HL-60/S4 (cell line): ENCODE results near the gene CHCHD1.
"Not testable (repeated sequence)": the region's sequence is repeated elsewhere in the genome, so short reads cannot be mapped to it uniquely, and the experiment has no call there.

Experiments
- in situ Hi-C: fragments of 300-500 bp; cut with MboI; formaldehyde crosslinking; loops from 2 replicates; pipeline ENCODE4 v1.14.3; 2022; ENCODE audit warnings: low sequenced_read_pairs

CHCHD1 gene

DNA sequence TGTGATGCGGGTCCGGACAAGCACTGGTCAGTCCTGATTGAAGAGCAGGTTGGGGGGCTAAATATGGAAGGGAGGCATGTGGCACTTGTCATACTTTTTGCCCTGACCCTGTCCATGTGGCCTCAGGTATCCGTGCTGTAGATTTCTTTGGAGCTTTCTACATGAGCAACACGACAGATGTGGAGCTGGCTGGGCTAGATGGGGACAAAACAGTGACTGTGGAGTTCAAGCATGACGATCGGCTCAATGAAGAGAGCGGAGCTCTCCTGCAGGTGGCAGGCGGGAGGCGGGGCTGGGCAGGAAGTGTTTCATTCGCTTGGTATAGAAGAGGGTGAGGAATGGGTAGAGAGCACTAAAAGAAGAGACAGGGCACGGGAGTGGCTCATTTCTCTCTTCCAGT is 13.0 kb upstream of the CHCHD1 start:
- in situ Hi-C loops = no loop called here

DNA sequence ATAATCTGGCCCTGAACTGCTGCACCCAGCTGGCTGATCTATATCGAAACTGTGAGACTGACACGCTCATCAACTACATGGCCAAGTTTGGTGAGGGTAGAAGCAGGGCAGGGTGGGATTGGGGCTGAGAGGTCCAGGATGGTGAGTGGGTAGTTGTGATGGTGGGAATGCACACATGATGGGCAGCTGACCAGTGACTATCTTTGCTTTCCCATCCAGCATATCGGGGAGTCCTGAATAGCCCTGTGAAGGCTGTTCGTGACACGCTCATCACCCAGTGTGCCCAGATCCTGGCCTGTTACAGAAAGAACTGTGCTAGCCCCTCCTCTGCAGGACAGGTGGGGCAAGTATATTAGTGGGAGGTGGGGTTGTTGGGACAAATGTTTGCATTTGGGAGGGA is 12.5 kb upstream of the CHCHD1 start:
- in situ Hi-C loops = no loop called here

DNA sequence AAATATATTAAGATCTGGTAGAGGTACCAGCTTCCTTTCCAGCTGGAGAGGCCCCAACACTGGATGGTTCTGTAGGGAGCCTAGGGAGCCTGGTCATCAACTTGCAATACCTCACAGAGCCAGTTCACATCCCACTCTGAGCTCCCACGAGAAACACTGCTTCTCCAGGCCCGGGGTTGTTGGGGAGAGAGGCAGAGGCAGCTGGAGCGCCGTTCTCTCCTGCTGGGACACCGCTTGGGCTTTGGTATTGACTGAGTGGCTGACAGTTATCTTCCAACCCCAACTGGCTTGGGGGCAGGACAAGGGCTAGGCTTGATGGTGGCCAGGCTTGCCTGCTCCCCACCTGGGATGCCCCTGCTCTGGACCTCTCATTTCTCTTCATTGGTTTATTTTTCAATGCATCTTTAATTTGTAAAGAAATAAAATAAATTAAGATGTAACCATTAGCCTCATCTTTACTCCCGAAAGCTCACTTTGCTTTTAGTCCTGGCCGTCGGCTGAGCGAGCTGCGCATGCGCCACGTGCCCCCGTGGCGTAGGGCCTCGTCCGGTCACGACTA is 10.0 kb upstream of the CHCHD1 start:
- in situ Hi-C loops = no loop called here

DNA sequence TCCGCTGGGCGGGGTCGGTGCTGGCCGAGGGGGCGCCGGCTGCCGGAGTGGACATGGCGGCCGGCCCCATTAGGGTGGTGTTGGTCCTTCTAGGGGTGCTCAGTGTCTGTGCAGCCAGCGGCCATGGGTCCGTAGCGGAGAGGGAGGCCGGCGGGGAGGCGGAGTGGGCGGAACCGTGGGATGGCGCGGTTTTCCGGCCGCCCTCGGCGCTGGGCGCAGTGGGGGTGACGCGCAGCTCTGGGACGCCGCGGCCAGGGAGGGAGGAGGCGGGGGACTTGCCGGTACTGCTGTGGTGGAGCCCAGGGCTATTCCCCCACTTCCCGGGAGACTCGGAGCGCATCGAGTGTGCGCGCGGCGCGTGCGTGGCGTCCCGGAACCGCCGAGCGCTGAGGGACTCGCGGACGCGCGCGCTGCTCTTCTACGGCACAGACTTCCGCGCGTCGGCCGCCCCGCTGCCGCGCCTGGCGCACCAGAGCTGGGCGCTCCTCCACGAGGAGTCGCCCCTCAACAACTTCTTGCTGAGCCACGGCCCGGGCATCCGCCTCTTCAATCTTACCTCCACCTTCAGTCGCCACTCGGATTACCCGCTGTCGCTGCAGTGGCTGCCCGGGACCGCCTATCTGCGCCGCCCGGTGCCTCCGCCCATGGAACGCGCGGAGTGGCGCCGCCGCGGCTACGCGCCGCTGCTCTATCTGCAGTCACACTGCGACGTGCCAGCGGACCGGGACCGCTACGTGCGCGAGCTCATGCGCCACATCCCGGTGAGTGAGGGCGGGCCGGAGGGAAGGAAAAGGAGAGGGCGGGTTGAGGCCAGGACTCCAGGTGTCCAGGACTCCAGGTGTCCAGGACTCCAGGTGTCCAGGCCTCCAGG is 9.3 kb upstream of the CHCHD1 start:
- in situ Hi-C loops = no loop called here

DNA sequence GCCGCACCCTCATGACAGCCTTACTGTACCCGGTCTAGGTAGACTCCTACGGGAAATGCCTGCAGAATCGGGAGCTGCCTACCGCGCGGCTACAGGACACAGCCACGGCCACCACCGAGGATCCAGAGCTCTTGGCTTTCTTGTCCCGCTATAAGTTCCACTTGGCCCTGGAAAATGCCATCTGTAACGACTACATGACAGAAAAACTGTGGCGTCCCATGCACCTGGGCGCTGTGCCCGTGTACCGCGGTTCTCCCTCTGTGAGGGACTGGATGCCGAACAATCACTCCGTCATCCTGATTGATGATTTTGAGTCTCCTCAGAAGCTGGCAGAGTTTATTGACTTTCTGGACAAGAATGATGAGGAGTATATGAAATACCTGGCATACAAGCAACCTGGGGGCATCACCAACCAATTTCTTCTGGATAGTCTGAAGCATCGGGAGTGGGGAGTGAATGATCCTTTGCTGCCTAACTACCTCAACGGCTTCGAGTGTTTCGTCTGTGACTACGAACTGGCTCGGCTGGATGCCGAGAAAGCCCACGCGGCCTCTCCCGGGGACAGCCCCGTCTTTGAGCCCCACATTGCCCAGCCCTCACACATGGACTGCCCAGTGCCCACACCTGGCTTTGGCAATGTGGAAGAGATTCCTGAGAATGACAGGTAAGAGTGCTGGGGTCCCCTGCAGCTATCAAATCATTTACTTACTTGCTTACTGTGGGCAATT is 8.5 kb upstream of the CHCHD1 start:
- in situ Hi-C loops = no loop called here

DNA sequence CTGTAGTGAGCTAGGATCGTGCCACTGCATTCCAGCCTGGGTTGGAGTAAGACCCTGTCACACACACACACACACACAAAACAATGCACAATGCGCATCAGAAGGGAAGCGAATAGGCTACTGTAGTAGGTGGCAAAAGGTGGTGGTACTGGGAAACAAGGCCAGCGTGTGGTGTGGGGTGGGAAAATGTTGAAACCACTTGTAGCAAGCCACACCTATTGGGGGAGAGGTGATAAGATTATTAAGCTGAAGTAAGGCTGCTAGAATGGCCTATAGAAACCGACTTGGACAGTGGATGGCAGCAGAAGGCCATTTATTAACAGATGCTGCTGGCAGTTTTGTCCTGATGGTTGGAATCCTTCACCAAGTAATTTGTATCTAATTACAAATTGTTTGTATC is 7.2 kb upstream of the CHCHD1 start:
- in situ Hi-C loops = no loop called here

DNA sequence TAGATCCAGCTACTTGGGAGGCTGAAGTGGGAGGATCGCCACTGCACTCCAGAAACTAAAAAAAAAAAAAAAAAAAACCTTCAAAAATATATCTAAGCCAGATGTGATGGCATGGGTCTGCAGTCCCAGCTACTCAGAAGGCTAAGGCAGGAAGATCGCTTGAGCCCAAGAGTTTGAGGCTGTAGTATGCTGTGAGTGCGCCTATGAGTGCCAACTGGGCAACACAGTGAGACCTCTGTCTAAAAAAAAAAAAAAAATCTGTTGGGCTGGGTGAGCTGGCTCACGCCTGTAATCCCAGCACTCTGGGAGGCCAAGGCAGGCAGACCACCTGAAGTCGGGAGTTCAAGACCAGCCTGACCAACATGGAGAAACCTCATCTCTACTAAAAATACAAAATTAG is 2.8 kb upstream of the CHCHD1 start:
- in situ Hi-C loops = no loop called here

DNA sequence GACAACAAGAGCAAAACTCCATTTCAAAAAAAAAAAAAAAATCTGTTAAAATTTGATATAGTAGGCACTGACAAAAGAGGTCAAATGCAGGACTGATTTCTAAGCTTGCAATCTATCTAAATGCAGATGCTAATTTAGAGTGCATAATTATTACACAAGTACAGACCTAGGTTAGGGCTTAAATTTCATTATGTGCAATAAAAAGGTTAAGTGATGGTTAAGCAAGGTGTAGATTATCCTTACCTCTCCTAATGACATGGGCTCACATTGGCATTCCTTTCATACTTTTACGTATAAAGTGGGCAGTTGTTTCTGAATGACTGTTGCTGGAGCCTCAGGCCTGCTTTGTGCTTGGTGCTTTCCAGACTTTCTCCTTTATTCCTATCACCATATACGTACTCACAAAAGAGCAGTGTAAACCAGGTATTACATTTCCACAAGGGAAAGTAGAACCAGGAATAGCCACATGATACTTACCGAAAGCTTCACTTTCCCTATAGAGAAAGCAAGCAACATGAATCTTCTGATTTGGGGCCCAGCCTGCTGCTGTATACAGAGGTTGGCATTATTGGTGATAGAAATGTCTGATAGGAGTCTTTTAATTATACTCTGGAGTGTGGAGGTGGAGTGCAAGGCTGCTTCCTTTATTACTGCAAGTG is 2.2 kb upstream of the CHCHD1 start:
- in situ Hi-C loops = no loop called here

DNA sequence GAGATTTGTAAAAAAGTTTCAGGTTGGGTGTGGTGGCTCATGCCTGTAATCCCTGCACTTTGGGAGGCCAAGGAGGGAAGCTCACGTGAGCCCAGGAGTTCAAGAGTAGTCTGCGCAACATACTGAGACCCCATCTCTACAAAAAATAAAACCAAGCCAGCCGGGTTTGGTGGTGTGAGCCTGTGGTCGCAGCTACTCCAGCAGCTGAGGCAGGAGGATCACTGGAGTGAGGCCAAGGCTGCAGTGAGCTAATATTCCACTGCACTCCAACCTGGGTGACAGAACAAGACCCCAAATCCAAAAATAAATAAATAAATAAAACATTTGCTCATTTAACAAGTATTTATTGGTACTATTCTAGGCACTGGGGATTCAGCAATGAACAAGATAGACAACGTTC is 1.5 kb upstream of the CHCHD1 start:
- in situ Hi-C loops = no loop called here

DNA sequence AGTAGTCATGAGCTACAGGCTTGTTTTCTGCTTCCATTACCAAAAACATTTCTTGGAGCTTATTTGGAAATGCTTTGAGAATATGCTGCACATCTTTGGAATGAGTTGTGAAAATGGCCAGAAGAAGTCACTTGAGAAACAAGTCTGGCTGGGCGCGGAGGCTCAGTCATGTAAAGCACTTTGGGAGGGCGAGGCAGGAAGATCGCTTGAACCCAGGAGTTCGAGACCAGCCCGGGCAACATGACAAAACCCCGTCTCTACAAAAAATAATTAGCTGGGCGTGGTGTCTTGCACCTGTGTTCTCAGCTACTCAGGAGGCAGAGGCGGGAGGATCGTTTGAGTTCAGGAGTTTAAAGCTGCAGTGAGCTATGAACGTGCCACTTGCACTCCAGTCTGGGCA is 882 bp upstream of the CHCHD1 start:
- in situ Hi-C loops = no loop called here

DNA sequence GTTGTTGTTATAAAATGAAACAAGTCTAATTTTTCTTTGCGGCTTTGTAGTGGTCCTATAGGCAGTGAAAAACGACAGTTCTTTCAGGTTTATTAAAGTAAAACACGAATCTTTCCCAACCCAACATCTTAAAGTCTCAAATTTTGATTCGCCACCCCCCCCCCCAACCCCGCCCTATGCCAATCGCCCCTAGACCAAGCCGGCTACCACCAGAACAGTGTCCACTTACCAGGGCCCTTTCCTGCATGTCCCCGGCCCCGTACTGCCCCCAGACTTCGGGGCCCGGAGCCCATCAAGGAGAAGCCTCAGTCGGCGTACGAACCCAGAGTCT is 335 bp upstream of the CHCHD1 start:
- in situ Hi-C loops = no loop called here

DNA sequence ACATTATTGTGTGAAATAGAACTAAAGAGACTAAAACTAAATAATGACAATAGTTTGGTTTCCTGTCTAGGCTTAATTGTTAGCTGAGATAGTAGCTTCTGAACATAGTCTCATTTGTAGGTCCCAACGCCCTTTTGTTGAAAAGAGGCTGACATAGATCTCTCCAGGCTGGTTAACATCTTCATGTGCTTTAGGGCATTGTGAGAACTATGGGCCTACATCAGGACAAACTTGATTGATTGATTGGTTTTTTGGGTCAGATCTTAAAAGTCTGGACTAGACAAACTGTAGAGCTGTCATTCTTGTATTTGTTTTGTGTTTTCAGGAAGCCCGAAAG is 869 bp downstream of the CHCHD1 start:
- in situ Hi-C loops = no loop called here

DNA sequence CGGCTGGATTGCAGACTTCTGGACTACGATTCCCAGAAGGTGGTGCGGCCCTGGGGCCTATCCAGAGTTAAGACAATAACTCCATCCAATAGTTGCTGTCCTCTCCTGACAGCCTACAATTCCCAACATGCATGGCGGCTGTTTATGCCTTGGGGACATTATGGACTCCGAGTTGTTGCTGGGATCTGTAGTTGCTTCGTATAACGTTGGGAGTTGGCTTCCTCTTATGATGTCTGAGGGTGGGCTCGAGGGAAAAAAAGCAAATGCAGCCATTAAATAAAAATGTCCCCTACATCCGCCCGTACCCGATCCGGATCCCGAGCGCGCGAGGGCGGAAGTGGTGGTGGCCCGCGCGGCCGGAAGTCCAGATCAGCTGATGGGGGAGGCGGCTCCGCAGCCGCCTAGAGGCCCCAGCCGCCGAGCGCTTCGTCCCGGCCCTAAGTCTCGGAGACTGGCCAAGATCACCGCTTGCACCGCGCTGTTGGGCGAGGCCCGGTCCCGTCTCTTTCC is 3.4 kb downstream of the CHCHD1 start, which contains the start of gene ZSWIM8:
ZSWIM8 (plus strand) TSS at position 396 of the 510 bp plus-strand sequence. CDS start 273 bp downstream, outside the sequence.
- in situ Hi-C loops = no loop called here

DNA sequence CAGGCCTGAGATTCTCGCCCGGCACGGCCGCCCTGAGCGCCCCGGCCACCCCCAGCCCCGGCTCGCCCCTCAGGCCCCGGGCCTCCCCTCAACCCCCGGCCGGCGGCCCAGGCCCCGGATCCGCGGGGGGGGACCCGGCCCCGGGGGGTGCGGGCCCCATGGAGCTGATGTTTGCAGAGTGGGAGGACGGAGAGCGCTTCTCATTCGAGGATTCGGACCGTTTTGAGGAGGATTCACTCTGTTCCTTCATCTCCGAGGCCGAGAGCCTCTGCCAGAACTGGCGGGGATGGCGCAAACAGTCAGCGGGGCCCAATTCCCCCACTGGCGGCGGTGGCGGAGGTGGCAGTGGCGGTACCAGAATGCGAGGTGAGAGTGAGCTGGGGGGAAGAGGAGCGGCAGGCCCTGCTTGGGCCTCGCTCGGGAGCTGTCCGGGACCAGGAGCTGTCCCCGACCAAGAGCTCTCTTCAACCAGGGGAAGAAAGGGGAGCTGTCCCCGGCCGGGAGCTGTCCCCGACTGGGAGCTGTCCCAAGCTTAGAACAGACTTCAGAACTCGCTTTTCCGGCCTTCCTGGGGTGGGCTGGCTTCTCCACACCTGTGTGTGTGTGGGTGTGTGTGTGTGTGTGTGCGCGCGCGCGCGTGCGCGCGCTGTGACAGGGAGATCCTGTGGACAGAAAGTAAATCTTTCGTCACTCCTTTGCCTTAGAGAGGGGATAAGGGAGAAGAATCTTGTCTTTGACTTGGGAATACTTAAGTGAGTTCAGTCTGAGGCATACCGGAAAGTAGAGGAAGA is 4.1 kb downstream of the CHCHD1 start:
- in situ Hi-C loops = no loop called here

DNA sequence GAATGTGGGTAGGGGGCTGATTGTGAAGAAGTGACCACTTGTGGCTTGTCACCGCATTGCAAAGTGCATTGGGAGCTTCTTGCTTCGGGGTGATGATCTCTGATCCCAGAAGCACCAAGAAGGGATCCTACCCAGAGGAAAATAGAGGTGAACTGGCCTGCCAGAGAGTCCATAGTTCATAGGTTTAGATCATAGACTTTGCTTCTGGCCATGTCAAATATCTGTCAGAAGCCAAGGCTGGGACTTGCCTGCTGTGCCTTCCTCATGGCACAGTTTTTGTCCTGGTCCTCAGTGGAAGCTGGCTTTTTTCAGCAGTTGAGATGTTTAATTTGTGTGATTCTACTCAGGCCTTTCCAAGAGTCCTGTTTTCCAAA is 4.7 kb downstream of the CHCHD1 start:
- in situ Hi-C loops = no loop called here

DNA sequence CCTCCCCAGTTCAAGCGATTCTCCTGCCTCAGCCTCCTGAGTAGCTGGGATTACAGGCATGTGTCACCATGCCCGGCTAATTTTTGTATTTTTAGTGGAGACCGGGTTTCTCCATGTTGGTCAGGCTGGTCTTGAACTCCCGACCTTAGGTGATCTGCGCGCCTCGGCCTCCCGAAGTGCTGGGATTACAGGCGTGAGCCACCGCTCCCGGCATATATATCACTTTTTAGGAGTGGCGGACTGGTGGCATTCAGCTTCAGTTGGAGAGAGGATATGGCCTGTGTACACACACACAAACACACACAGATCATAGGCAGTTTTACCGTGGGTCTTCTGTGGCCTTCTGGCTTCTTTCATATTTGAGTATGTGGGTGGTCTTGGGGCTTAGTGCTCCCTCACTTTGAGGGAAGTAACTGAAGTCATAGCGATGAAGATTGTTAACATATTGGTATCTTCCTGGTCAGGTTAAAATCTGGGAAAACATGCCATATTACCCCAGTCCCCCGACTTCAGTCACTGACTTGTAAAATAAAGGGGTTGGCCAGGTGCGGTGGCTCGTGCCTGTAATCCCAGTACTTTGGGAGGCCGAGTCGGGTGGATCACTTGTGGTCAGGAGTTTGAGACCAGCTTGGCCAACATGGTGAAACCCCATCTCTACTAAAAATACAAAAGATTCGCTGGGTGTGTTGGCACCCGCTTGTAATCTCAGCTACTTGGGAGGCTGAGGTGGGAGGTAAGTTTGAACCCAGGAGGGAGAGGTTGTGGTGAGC is 5.4 kb downstream of the CHCHD1 start:
- in situ Hi-C loops = not testable (repeated sequence)

DNA sequence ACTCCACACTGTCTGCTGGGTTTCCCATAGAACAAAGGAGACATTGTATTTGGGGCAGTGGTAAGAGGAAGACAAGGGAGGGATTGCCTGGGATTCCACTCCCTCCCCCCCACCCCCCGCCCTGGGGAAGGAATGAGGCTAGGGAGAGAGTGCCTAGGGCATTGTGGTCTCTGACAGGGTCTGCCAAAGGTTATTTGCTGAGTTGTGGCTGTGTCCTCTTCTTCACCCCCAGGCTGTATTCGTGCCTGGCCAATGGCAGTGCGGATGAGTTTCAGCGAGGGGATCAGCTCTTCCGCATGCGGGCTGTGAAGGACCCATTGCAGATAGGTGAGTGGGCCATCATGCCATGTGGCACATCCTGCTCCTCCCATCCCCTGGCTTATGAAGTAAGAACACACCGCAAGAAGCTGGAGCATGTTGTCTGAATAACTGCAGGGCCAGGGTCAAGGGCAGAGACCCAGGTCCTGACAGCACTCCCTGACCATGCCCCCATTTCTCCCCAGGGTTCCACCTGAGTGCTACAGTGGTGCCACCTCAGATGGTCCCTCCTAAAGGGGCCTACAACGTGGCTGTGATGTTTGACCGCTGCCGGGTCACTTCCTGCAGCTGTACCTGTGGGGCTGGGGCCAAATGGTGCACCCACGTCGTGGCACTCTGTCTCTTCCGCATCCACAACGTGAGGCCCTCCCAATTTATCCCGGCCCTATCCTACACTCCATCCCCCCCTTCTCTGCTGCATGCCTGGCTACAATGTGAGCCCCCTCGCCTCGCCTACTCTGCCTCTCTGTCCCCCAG is 7.2 kb downstream of the CHCHD1 start:
- in situ Hi-C loops = no loop called here

DNA sequence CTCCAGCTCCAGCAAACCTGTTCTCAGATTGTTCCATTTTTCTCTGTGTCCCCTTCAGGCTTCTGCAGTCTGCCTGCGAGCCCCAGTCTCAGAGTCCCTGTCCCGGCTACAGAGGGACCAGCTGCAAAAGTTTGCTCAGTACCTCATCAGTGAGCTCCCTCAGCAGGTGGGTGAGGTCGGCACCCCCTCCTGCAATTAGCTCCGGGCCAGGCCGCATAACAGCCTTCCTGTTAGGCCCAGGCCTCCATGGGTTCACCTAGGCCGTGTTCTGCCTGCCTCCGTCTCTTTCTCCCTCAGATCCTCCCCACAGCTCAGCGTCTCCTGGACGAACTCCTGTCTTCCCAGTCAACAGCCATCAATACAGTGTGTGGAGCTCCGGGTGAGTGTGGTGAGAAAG is 7.8 kb downstream of the CHCHD1 start:
- in situ Hi-C loops = no loop called here
